Gastrocnemius medialis (tissue), 4 donors: ENCODE data around the gene PPP1R2. TPM values are rescaled to one million over a fixed set of nuclear protein-coding genes. Genes with fewer than 3 reads are reported as not detected.

Experiments used
- ATAC-seq, 2 donors: fragments of 150-250 bp; one replicate each; pipeline ENCODE4 v1.9.1; 2016
- DNase-seq, 2 donors: peaks; one replicate each; pipeline ENCODE4 v3.0.0-alpha.2; 2019
- H3K27ac ChIP-seq, 4 donors: fragments of 200-600 bp; sonication (generic); 1 replicate in 1 of 4; 2 replicates in 3 of 4; pipeline ENCODE4 v1.5.1; 2016 to 2018; ENCODE audit warnings: mild to moderate bottlenecking in 2 of 4, moderate library complexity in 1 of 4
- H3K27me3 ChIP-seq, 3 donors: fragments of 200-600 bp; sonication (generic) in 2 of 3; 1 replicate in 1 of 3; 2 replicates in 2 of 3; pipeline versions ENCODE4 v1.5.1 to v1.6.0; 2016 to 2019; ENCODE audit warnings: mild to moderate bottlenecking in 1 of 3, moderate library complexity in 1 of 3
- H3K36me3 ChIP-seq, 2 donors: fragments of 200-600 bp; sonication (generic) in 1 of 2; one replicate each; pipeline ENCODE4 v1.5.1; 2017 to 2018
- H3K4me1 ChIP-seq, 2 donors: fragments of 200-600 bp; sonication (generic) in 1 of 2; one replicate each; pipeline ENCODE4 v1.5.1; 2016 to 2017; ENCODE audit warnings: mild to moderate bottlenecking in 2 of 2
- H3K4me3 ChIP-seq, 4 donors: fragments of 200-600 bp; sonication (generic) in 3 of 4; 1 replicate in 1 of 4; 2 replicates in 3 of 4; pipeline ENCODE4 v1.5.1; 2016 to 2019; ENCODE audit warnings: mild to moderate bottlenecking in 2 of 4
- H3K9me3 ChIP-seq, 3 donors: fragments of 200-600 bp; sonication (generic) in 2 of 3; 1 replicate in 1 of 3; 2 replicates in 2 of 3; pipeline ENCODE4 v1.5.1; 2016 to 2019
- POLR2A ChIP-seq, 2 donors: fragments of 450-650 bp; IDR thresholded peaks; one replicate each; pipeline ENCODE4 v1.6.1; 2017; ENCODE audit warnings: antibody characterized with exemption in 2 of 2, mild to moderate bottlenecking in 2 of 2, moderate library complexity in 2 of 2
- in situ Hi-C, 4 donors: fragments of 200-750 bp; cut with MboI; loops; one replicate each; pipeline versions ENCODE4 v1.15.0 to v1.8.0; 2017; ENCODE audit warnings: low sequenced_read_pairs in 4 of 4
- intact Hi-C: fragments of 100-400 bp; cut with DNase I; formaldehyde crosslinking; loops from one replicate; pipeline ENCODE4 v1.15.1; 2023; ENCODE audit warnings: low total_unique reads
- total RNA-seq, 4 donors: library from RNA; depleted of rRNA; stranded (reverse); fragments of >200 nt; gene quantifications; one replicate each; pipeline versions ENCODE4 v1.1.0 to v1.2.3, GENCODE V29; 2016
- TF ChIP-seq, protein P1 (sequence below), 5 experiments: fragments of 450-650 bp in 3 of 5; fragments of 200-600 bp in 2 of 5; sonication (generic) in 2 of 5; IDR thresholded peaks in 4 of 5; conservative IDR thresholded peaks in 1 of 5; 1 replicate in 4 of 5; 2 replicates in 1 of 5; pipeline ENCODE4 v1.5.1; 2016 to 2019; ENCODE audit warnings: antibody characterized with exemption in 5 of 5, mild to moderate bottlenecking in 3 of 5, moderate library complexity in 3 of 5

PPP1R2 gene
- total RNA-seq, 4 donors from 2014 or later = 80.6 to 133 (median 108) TPM

DNA sequence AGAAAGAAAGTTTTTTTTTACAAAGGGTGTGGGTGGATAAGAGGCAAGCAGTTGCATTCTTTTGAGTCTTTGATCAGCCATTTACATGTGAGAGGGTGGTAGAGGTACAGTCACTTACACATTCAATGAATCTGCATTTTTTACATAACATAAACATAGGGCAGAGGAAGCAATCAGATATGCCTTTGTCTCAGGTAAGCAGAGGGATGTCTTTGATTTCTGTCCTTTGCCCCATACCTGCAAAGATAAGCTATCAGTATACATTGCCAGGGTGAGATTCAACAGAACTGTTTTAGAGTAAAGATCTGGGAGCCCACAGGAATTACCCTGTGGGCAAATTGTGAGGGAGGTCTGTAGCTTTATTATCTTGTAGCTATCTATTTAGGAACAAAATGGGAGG lies 5.4 kb upstream of the PPP1R2 start:
- Histone ChIP-seq H3K27me3 (no peaks in the 10 kb centered on the region), H3K4me1 (peaks cover 26 to 34% of the 10 kb centered on the region in 2 donors), H3K9me3 (no peaks in the 10 kb centered on the region), H3K4me3 (no peak overlapping the region), H3K36me3 (no peaks in the 10 kb centered on the region), H3K27ac (no peak overlapping the region)
- intact Hi-C loops = no loop called here
- no peak for DNase-seq
- in situ Hi-C loops = loop anchor here in 2 of 4 donors (25.0 kb wide), 1 partner anchor 861 kb away; the partner anchor contains the start of gene FAM43A (in 2 of the 2)
- ATAC-seq = no peak
- no peak for TF ChIP-seq POLR2A (IDR thresholded peaks at IDR 0.05)
- TF ChIP-seq, protein P1, sequence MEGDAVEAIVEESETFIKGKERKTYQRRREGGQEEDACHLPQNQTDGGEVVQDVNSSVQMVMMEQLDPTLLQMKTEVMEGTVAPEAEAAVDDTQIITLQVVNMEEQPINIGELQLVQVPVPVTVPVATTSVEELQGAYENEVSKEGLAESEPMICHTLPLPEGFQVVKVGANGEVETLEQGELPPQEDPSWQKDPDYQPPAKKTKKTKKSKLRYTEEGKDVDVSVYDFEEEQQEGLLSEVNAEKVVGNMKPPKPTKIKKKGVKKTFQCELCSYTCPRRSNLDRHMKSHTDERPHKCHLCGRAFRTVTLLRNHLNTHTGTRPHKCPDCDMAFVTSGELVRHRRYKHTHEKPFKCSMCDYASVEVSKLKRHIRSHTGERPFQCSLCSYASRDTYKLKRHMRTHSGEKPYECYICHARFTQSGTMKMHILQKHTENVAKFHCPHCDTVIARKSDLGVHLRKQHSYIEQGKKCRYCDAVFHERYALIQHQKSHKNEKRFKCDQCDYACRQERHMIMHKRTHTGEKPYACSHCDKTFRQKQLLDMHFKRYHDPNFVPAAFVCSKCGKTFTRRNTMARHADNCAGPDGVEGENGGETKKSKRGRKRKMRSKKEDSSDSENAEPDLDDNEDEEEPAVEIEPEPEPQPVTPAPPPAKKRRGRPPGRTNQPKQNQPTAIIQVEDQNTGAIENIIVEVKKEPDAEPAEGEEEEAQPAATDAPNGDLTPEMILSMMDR (IDR thresholded peaks at IDR 0.05 in 4 of 5, conservative IDR thresholded peaks at IDR 0.05 in 1 of 5) = no peak

DNA sequence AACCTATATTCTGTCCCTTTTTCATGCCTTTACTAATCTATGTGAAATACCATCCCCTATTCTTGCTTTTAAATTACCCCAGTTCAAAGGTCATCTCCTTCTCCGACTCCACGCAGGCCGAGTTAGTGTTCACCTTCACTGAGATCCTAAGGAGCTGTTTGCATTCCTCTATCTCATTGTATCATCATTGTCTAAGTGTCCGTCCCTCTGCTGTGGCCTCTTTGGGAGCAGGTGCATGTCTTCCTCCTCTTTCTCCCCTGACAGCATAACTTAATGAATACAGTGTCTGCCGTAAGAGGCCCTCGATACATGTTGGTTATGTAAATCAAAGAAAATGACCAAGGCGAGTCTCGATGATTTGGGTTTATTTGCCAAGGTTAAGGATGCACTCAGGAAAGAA lies 4.9 kb upstream of the PPP1R2 start:
- in situ Hi-C loops (loop anchor here in 2 of 4 donors (25.0 kb wide), 1 partner anchor 861 kb away; the partner anchor contains the start of gene FAM43A (in 2 of the 2)), intact Hi-C loops (no loop called here)
- H3K27me3 ChIP-seq = no peaks in the 10 kb centered on the region
- ATAC-seq = no peak
- no peak overlapping the region for H3K27ac ChIP-seq
- no peak overlapping the region for H3K4me3 ChIP-seq
- no peak for DNase-seq
- TF ChIP-seq, protein P1 (IDR thresholded peaks at IDR 0.05 in 4 of 5, conservative IDR thresholded peaks at IDR 0.05 in 1 of 5) = no peak
- no peak for TF ChIP-seq POLR2A (IDR thresholded peaks at IDR 0.05)
- no peaks in the 10 kb centered on the region for H3K9me3 ChIP-seq
- peaks cover 27 to 34% of the 10 kb centered on the region in 2 donors for H3K4me1 ChIP-seq
- no peaks in the 10 kb centered on the region for H3K36me3 ChIP-seq

DNA sequence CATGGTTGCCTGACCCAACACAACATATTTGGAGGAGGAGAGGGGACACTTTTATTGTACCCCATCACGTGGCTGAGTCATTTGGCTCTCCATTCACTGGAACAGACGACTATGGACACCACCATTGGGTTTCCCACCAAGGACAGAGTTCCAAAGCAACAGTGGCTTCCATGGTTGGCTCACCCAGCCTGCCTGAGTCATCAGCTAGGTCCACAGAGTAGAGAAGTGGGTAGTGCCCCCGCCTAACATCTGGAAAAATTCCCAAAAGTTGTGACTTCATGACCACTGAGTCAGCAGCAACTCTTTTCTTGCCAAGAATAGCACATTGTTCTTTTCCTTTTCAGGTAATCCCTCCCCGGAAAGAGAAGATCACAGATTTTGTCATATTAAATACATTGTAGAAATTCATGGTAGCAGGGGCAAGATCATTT lies 3.0 kb upstream of the PPP1R2 start:
- H3K4me1 ChIP-seq = peaks cover 24 to 32% of the 10 kb centered on the region in 2 donors
- in situ Hi-C loops = loop anchor here in 2 of 4 donors (25.0 kb wide), 1 partner anchor 859 kb away; the partner anchor contains the start of gene FAM43A (in 2 of the 2)
- no peak overlapping the region for H3K4me3 ChIP-seq

DNA sequence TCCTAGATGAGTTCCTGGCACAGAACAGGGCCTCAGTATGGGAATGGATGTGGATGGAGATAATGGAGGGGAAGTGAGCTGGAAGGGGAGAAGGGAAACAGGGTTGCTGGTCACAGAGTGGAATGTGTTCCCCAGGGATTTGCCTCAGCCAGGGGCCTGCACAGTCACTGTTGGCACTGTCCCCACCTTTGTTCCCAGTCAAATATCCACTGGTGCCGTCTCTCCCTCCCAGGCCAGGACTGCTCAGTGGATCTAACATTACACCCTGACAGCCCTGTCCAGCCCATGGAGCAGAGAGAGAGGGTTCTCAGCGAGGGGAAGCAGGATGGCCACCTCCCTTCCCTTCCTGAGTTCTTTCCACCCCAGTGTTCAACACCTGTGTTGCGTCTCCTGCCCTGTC lies 1.5 kb upstream of the PPP1R2 start:
- Histone ChIP-seq H3K27ac (peak overlapping the region; percentile 95 to 99 (median 98)), H3K9me3 (no peaks in the 10 kb centered on the region), H3K36me3 (no peaks in the 10 kb centered on the region), H3K27me3 (no peaks in the 10 kb centered on the region), H3K4me3 (no peak overlapping the region), H3K4me1 (peaks cover 31 to 43% of the 10 kb centered on the region in 2 donors)
- TF ChIP-seq POLR2A (IDR thresholded peaks at IDR 0.05) = no peak
- TF ChIP-seq, protein P1 (IDR thresholded peaks at IDR 0.05 in 4 of 5, conservative IDR thresholded peaks at IDR 0.05 in 1 of 5) = no peak
- in situ Hi-C loops (loop anchor here in 2 of 4 donors (25.0 kb wide), 1 partner anchor 857 kb away; the partner anchor contains the start of gene FAM43A (in 2 of the 2)), intact Hi-C loops (loop anchor here (5.0 kb wide), 1 partner anchor 308 kb away; no protein-coding TSS in a partner anchor)
- no peak for DNase-seq
- ATAC-seq = no peak

More for the DNA sequence above, 3.0 kb upstream of the PPP1R2 start:
- ATAC-seq = no peak
- no peaks in the 10 kb centered on the region for H3K27me3 ChIP-seq
- intact Hi-C loops = no loop called here
- DNase-seq = no peak
- peak overlapping the region; percentile 26 to 66 (median 31) for H3K27ac ChIP-seq
- TF ChIP-seq, protein P1 (IDR thresholded peaks at IDR 0.05 in 4 of 5, conservative IDR thresholded peaks at IDR 0.05 in 1 of 5) = no peak
- TF ChIP-seq POLR2A (IDR thresholded peaks at IDR 0.05) = no peak
- H3K9me3 ChIP-seq = no peaks in the 10 kb centered on the region
- no peaks in the 10 kb centered on the region for H3K36me3 ChIP-seq
